Muscle of arm (tissue), 12 donors: ENCODE results near the gene TMEM79. TPM values are rescaled to one million over a fixed set of nuclear protein-coding genes. Genes with fewer than 3 reads are reported as not detected.

Source experiments
- DNase-seq: peaks from one replicate; pipeline ENCODE4 v3.0.0-alpha.2; 2013
- polyA plus RNA-seq, 12 donors: library from polyadenylated mRNA; unstranded; fragments of 120-200 nt; gene quantifications; one replicate each; pipeline ENCODE4 v1.2.1, GENCODE V29; 2013; ENCODE audit not compliant: insufficient read length in 12 of 12

The TMEM79 gene
- polyA plus RNA-seq, 12 donors = 3.5 to 17.4 (median 4.2) TPM; not detected in 1

- no peak for DNase-seq
Observed at GRCh38 chr1:156262461-156263287, 21.5 kb upstream of the TMEM79 start.

GRCh38 chr1:156263288-156263655 lies 20.9 kb upstream of the TMEM79 start:
- DNase-seq = no peak

GRCh38 chr1:156266051-156266450 lies 18.1 kb upstream of the TMEM79 start:
- DNase-seq = no peak

- no peak for DNase-seq
Observed at GRCh38 chr1:156268336-156268735, 15.8 kb upstream of the TMEM79 start.

- DNase-seq = no peak
Observed at GRCh38 chr1:156270314-156270713, 13.8 kb upstream of the TMEM79 start.

GRCh38 chr1:156276532-156276931 lies 7.6 kb upstream of the TMEM79 start:
- no peak for DNase-seq

GRCh38 chr1:156276966-156277381 lies 7.2 kb upstream of the TMEM79 start:
- DNase-seq = no peak

- DNase-seq = no peak
Observed at GRCh38 chr1:156279837-156280236, 4.3 kb upstream of the TMEM79 start.

- no peak for DNase-seq
Observed at GRCh38 chr1:156281281-156281680, 2.8 kb upstream of the TMEM79 start.

GRCh38 chr1:156281693-156282478 lies 2.2 kb upstream of the TMEM79 start:
- no peak for DNase-seq

- peak; percentile 99 for DNase-seq
Observed at GRCh38 chr1:156282479-156283222, 1.5 kb upstream of the TMEM79 start, which contains the start of gene SMG5. Gene SMG5 (minus strand): TSS chr1:156282825. CDS start chr1:156282680, 145 bp downstream.

GRCh38 chr1:156283521-156283920 lies 604 bp upstream of the TMEM79 start:
- DNase-seq = no peak

- DNase-seq = no peak
Observed at GRCh38 chr1:156284757-156285156, 632 bp downstream of the TMEM79 start.

- DNase-seq = no peak
Observed at GRCh38 chr1:156285437-156285836, 1.3 kb downstream of the TMEM79 start.

GRCh38 chr1:156286061-156286460 lies 1.9 kb downstream of the TMEM79 start:
- DNase-seq = no peak

- no peak for DNase-seq
Observed at GRCh38 chr1:156289857-156290256, 5.7 kb downstream of the TMEM79 start.

GRCh38 chr1:156291226-156292061 lies 7.3 kb downstream of the TMEM79 start:
- DNase-seq = peak; percentile 85

GRCh38 chr1:156293098-156293434 lies 8.9 kb downstream of the TMEM79 start:
- no peak for DNase-seq

GRCh38 chr1:156293895-156294294 lies 9.8 kb downstream of the TMEM79 start:
- no peak for DNase-seq

- DNase-seq = peak; percentile 85
Observed at GRCh38 chr1:156295391-156295947, 11.3 kb downstream of the TMEM79 start, which contains the start of gene GLMP. Gene GLMP (minus strand): TSS chr1:156295679. CDS start chr1:156295645, 34 bp downstream.

- no peak for DNase-seq
Observed at GRCh38 chr1:156298852-156299357, 14.8 kb downstream of the TMEM79 start, which contains the start of gene VHLL. Gene VHLL (minus strand): TSS chr1:156299307. CDS start chr1:156299189, 118 bp downstream.
